Measurements from ENCODE around the gene MCMBP. TPM values are rescaled to one million over a fixed set of nuclear protein-coding genes. Genes with fewer than 3 reads are reported as not detected.

MCMBP gene
- total and polyA plus RNA-seq, 5 donors = 15.4 to 30.9 (median 28.0) TPM

- Histone ChIP-seq H3K9me3 (ENCODE audit: control insufficient read depth, low read length) (no peaks in the 10 kb centered on the region), H3K27me3 (ENCODE audit: control insufficient read depth, insufficient read depth) (no peaks in the 10 kb centered on the region), H3K4me1 (ENCODE audit: control insufficient read depth, insufficient read depth, low read length) (no peaks in the 10 kb centered on the region), H3K27ac (ENCODE audit: low read length) (no peak overlapping the region), H3K4me3 (ENCODE audit: low read length) (no peak overlapping the region)
- intact Hi-C loops (cut with DNase I) = no loop called here
- DNase-seq (no peak), ATAC-seq (no peak)
- WGBS = 92% methylated on average over 4 of the region's 4 CpGs
Measured at GRCh38 chr10:119830851-119831250, 41.8 kb downstream of the MCMBP start.

GRCh38 chr10:119829429-119829828, 43.2 kb downstream of the MCMBP start:
- H3K27ac ChIP-seq (ENCODE audit: low read length) = no peak overlapping the region
- intact Hi-C loops (cut with DNase I) = no loop called here
- WGBS = 87% methylated on average over 7 of the region's 7 CpGs
- no peaks in the 10 kb centered on the region for H3K9me3 ChIP-seq (ENCODE audit: control insufficient read depth, low read length)
- ATAC-seq (no peak), DNase-seq (no peak)
- no peaks in the 10 kb centered on the region for H3K4me1 ChIP-seq (ENCODE audit: control insufficient read depth, insufficient read depth, low read length)
- no peaks in the 10 kb centered on the region for H3K27me3 ChIP-seq (ENCODE audit: control insufficient read depth, insufficient read depth)
- H3K4me3 ChIP-seq (ENCODE audit: low read length) = no peak overlapping the region

GRCh38 chr10:119827430-119827829, 45.2 kb downstream of the MCMBP start:
- DNase-seq (no peak), ATAC-seq (no peak)
- H3K4me3 ChIP-seq (ENCODE audit: low read length) = no peak overlapping the region
- H3K9me3 ChIP-seq (ENCODE audit: control insufficient read depth, low read length) = no peaks in the 10 kb centered on the region
- no peaks in the 10 kb centered on the region for H3K27me3 ChIP-seq (ENCODE audit: control insufficient read depth, insufficient read depth)
- no peaks in the 10 kb centered on the region for H3K4me1 ChIP-seq (ENCODE audit: control insufficient read depth, insufficient read depth, low read length)
- intact Hi-C loops (cut with DNase I) = no loop called here
- 93% methylated on average over 4 of the region's 4 CpGs for WGBS
- H3K27ac ChIP-seq (ENCODE audit: low read length) = no peak overlapping the region

- H3K9me3 ChIP-seq (ENCODE audit: control insufficient read depth, low read length) = no peaks in the 10 kb centered on the region
- no peaks in the 10 kb centered on the region for H3K27me3 ChIP-seq (ENCODE audit: control insufficient read depth, insufficient read depth)
- no peak overlapping the region for H3K27ac ChIP-seq (ENCODE audit: low read length)
- no peak overlapping the region for H3K4me3 ChIP-seq (ENCODE audit: low read length)
- intact Hi-C loops (cut with DNase I) = no loop called here
- 90% methylated on average over 6 of the region's 6 CpGs for WGBS
- DNase-seq (no peak), ATAC-seq (no peak)
- H3K4me1 ChIP-seq (ENCODE audit: control insufficient read depth, insufficient read depth, low read length) = no peaks in the 10 kb centered on the region
Measured at GRCh38 chr10:119826771-119827170, 45.9 kb downstream of the MCMBP start.

- Histone ChIP-seq H3K4me3 (ENCODE audit: low read length) (no peak overlapping the region), H3K27me3 (ENCODE audit: control insufficient read depth, insufficient read depth) (no peaks in the 10 kb centered on the region), H3K4me1 (ENCODE audit: control insufficient read depth, insufficient read depth, low read length) (no peaks in the 10 kb centered on the region), H3K27ac (ENCODE audit: low read length) (no peak overlapping the region), H3K9me3 (ENCODE audit: control insufficient read depth, low read length) (no peaks in the 10 kb centered on the region)
- intact Hi-C loops (cut with DNase I) = no loop called here
- DNase-seq (no peak), ATAC-seq (no peak)
- WGBS = 80% methylated on average over 3 of the region's 3 CpGs
Measured at GRCh38 chr10:119824299-119824698, 48.3 kb downstream of the MCMBP start.

GRCh38 chr10:119821182-119821581, 51.5 kb downstream of the MCMBP start:
- WGBS = 66% methylated on average over 4 of the region's 4 CpGs

GRCh38 chr10:119818889-119819270, 53.8 kb downstream of the MCMBP start:
- Histone ChIP-seq H3K9me3 (ENCODE audit: control insufficient read depth, low read length) (no peaks in the 10 kb centered on the region), H3K27me3 (ENCODE audit: control insufficient read depth, insufficient read depth) (no peaks in the 10 kb centered on the region), H3K4me1 (ENCODE audit: control insufficient read depth, insufficient read depth, low read length) (no peaks in the 10 kb centered on the region), H3K4me3 (ENCODE audit: low read length) (no peak overlapping the region), H3K27ac (ENCODE audit: low read length) (no peak overlapping the region)
- WGBS = 52% methylated on average over 10 of the region's 10 CpGs
- DNase-seq (no peak), ATAC-seq (no peak)
- intact Hi-C loops (cut with DNase I) = no loop called here

More at GRCh38 chr10:119821182-119821581, 51.5 kb downstream of the MCMBP start:
- intact Hi-C loops (cut with DNase I) = no loop called here
- Histone ChIP-seq H3K27me3 (ENCODE audit: control insufficient read depth, insufficient read depth) (no peaks in the 10 kb centered on the region), H3K4me1 (ENCODE audit: control insufficient read depth, insufficient read depth, low read length) (no peaks in the 10 kb centered on the region), H3K27ac (ENCODE audit: low read length) (no peak overlapping the region), H3K9me3 (ENCODE audit: control insufficient read depth, low read length) (no peaks in the 10 kb centered on the region), H3K4me3 (ENCODE audit: low read length) (no peak overlapping the region)
- ATAC-seq = no peak
- DNase-seq = no peak

- Histone ChIP-seq H3K27ac (ENCODE audit: low read length) (no peak overlapping the region), H3K9me3 (ENCODE audit: control insufficient read depth, low read length) (no peaks in the 10 kb centered on the region), H3K27me3 (ENCODE audit: control insufficient read depth, insufficient read depth) (no peaks in the 10 kb centered on the region), H3K4me1 (ENCODE audit: control insufficient read depth, insufficient read depth, low read length) (no peaks in the 10 kb centered on the region), H3K4me3 (ENCODE audit: low read length) (no peak overlapping the region)
- 57% methylated on average over 84 of the region's 84 CpGs for WGBS
- DNase-seq (peak; percentile 81 to 91 (median 90)), ATAC-seq (peak; percentile 82 to 86)
- intact Hi-C loops (cut with DNase I) = no loop called here
Measured at GRCh38 chr10:119817991-119818888, 54.4 kb downstream of the MCMBP start.

GRCh38 chr10:119815671-119816070, 57.0 kb downstream of the MCMBP start:
- ATAC-seq (no peak), DNase-seq (no peak)
- WGBS = 97% methylated on average over 7 of the region's 7 CpGs
- H3K9me3 ChIP-seq (ENCODE audit: control insufficient read depth, low read length) = no peaks in the 10 kb centered on the region
- intact Hi-C loops (cut with DNase I) = no loop called here
- no peak overlapping the region for H3K27ac ChIP-seq (ENCODE audit: low read length)
- no peaks in the 10 kb centered on the region for H3K4me1 ChIP-seq (ENCODE audit: control insufficient read depth, insufficient read depth, low read length)
- no peaks in the 10 kb centered on the region for H3K27me3 ChIP-seq (ENCODE audit: control insufficient read depth, insufficient read depth)
- H3K4me3 ChIP-seq (ENCODE audit: low read length) = no peak overlapping the region

- Histone ChIP-seq H3K4me3 (ENCODE audit: low read length) (no peak overlapping the region), H3K27ac (ENCODE audit: low read length) (no peak overlapping the region), H3K27me3 (ENCODE audit: control insufficient read depth, insufficient read depth) (no peaks in the 10 kb centered on the region), H3K9me3 (ENCODE audit: control insufficient read depth, low read length) (no peaks in the 10 kb centered on the region), H3K4me1 (ENCODE audit: control insufficient read depth, insufficient read depth, low read length) (no peaks in the 10 kb centered on the region)
- no peak for DNase-seq
- no peak for ATAC-seq
- intact Hi-C loops (cut with DNase I) = no loop called here
Measured at GRCh38 chr10:119812684-119813083, 60.0 kb downstream of the MCMBP start.

GRCh38 chr10:119811122-119811521, 61.5 kb downstream of the MCMBP start:
- no peaks in the 10 kb centered on the region for H3K27me3 ChIP-seq (ENCODE audit: control insufficient read depth, insufficient read depth)
- H3K4me1 ChIP-seq (ENCODE audit: control insufficient read depth, insufficient read depth, low read length) = no peaks in the 10 kb centered on the region
- no peak overlapping the region for H3K4me3 ChIP-seq (ENCODE audit: low read length)
- intact Hi-C loops (cut with DNase I) = no loop called here
- H3K9me3 ChIP-seq (ENCODE audit: control insufficient read depth, low read length) = no peaks in the 10 kb centered on the region
- ATAC-seq = no peak
- DNase-seq = no peak
- 82% methylated on average over 4 of the region's 4 CpGs for WGBS
- no peak overlapping the region for H3K27ac ChIP-seq (ENCODE audit: low read length)
